ENCODE results near the gene BPIFB6.

The BPIFB6 gene

GRCh38 chr20:33031531-33031930 lies at the start of gene BPIFB6:
TSS of gene BPIFB6 (plus strand) at chr20:33031648. CDS start at chr20:33031648, 0 bp downstream.
- H3K27me3 ChIP-seq (replicated peaks; ENCODE audit: insufficient read depth, low read length), result peaks cover 43% of the 10 kb centered on the region

GRCh38 chr20:32982617-32983458 lies 48.6 kb upstream of the BPIFB6 start:
- Histone ChIP-seq H3K9me2 (replicated peaks; ENCODE audit: insufficient read depth, low read length) (no peaks in the 10 kb centered on the region), H3F3A (ENCODE audit: insufficient read depth, low read length) (no peaks in the 10 kb centered on the region), H3K9me3 (replicated peaks; ENCODE audit: insufficient read depth, low read length) (no peaks in the 10 kb centered on the region), H4K20me1 (ENCODE audit: insufficient read depth, low read length) (no peaks in the 10 kb centered on the region), H3K27me3 (replicated peaks; ENCODE audit: insufficient read depth, low read length) (peaks cover 11% of the 10 kb centered on the region; the same call in 1 of the 2 replicates), H3K79me2 (ENCODE audit: low read length) (no peaks in the 10 kb centered on the region), H3K4me3 (ENCODE audit: low read length) (no peak overlapping the region), H3K36me3 (replicated peaks; ENCODE audit: insufficient read depth, low read length) (no peaks in the 10 kb centered on the region), H2AFZ (ENCODE audit: low read length) (no peak overlapping the region), H3K4me1 (ENCODE audit: low read length) (no peaks in the 10 kb centered on the region), H3K9ac (ENCODE audit: low read length) (no peak overlapping the region), H3K27ac (ENCODE audit: low read length) (no peak overlapping the region), H3K4me2 (ENCODE audit: low read depth, low read length) (no peak overlapping the region)
- no peak for TF ChIP-seq EZH2 (optimal IDR thresholded peaks at IDR 0.05; ENCODE audit: low read depth, low read length)
- TF ChIP-seq EZH2phosphoT487 (IDR thresholded peaks at IDR 0.05; ENCODE audit: low read length), result no peak
- TF ChIP-seq CTCF (IDR thresholded peaks at IDR 0.05; ENCODE audit: low read length), result no peak
- no peak for DNase-seq

More at GRCh38 chr20:33031531-33031930, at the start of gene BPIFB6:
- TF ChIP-seq EZH2phosphoT487 (IDR thresholded peaks at IDR 0.05; ENCODE audit: low read length), result no peak
- TF ChIP-seq CTCF (IDR thresholded peaks at IDR 0.05; ENCODE audit: low read length), result no peak
- TF ChIP-seq EZH2 (optimal IDR thresholded peaks at IDR 0.05; ENCODE audit: low read depth, low read length), result no peak
- H3K36me3 ChIP-seq (replicated peaks; ENCODE audit: insufficient read depth, low read length), result no peaks in the 10 kb centered on the region
- H3K9ac ChIP-seq (ENCODE audit: low read length), result no peak within 1 kb of the TSS
- H3K79me2 ChIP-seq (ENCODE audit: low read length), result no peaks in the 10 kb centered on the region
- DNase-seq, result no peak
- H4K20me1 ChIP-seq (ENCODE audit: insufficient read depth, low read length), result no peaks in the 10 kb centered on the region
- no peak within 1 kb of the TSS for H3K4me3 ChIP-seq (ENCODE audit: low read length)
- no peaks in the 10 kb centered on the region for H3K9me2 ChIP-seq (replicated peaks; ENCODE audit: insufficient read depth, low read length)
- no peaks in the 10 kb centered on the region for H3K9me3 ChIP-seq (replicated peaks; ENCODE audit: insufficient read depth, low read length)
- no peaks in the 10 kb centered on the region for H3K4me1 ChIP-seq (ENCODE audit: low read length)
- H3K27ac ChIP-seq (ENCODE audit: low read length), result no peak within 1 kb of the TSS
- H3K4me2 ChIP-seq (ENCODE audit: low read depth, low read length), result no peak within 1 kb of the TSS
- no peak within 1 kb of the TSS for H2AFZ ChIP-seq (ENCODE audit: low read length)
- H3F3A ChIP-seq (ENCODE audit: insufficient read depth, low read length), result no peaks in the 10 kb centered on the region

- no peak overlapping the region for H2AFZ ChIP-seq (ENCODE audit: low read length)
- peaks cover 11% of the 10 kb centered on the region; the same call in 1 of the 2 replicates for H3K27me3 ChIP-seq (replicated peaks; ENCODE audit: insufficient read depth, low read length)
- H4K20me1 ChIP-seq (ENCODE audit: insufficient read depth, low read length), result no peaks in the 10 kb centered on the region
- H3K4me1 ChIP-seq (ENCODE audit: low read length), result no peaks in the 10 kb centered on the region
- TF ChIP-seq EZH2phosphoT487 (IDR thresholded peaks at IDR 0.05; ENCODE audit: low read length), result no peak
- no peak for TF ChIP-seq EZH2 (optimal IDR thresholded peaks at IDR 0.05; ENCODE audit: low read depth, low read length)
- no peak for TF ChIP-seq CTCF (IDR thresholded peaks at IDR 0.05; ENCODE audit: low read length)
- no peaks in the 10 kb centered on the region for H3F3A ChIP-seq (ENCODE audit: insufficient read depth, low read length)
- H3K9me3 ChIP-seq (replicated peaks; ENCODE audit: insufficient read depth, low read length), result no peaks in the 10 kb centered on the region
- no peaks in the 10 kb centered on the region for H3K9me2 ChIP-seq (replicated peaks; ENCODE audit: insufficient read depth, low read length)
- H3K79me2 ChIP-seq (ENCODE audit: low read length), result no peaks in the 10 kb centered on the region
- no peak overlapping the region for H3K9ac ChIP-seq (ENCODE audit: low read length)
- H3K27ac ChIP-seq (ENCODE audit: low read length), result no peak overlapping the region
- no peak for DNase-seq
- H3K4me2 ChIP-seq (ENCODE audit: low read depth, low read length), result no peak overlapping the region
- H3K4me3 ChIP-seq (ENCODE audit: low read length), result no peak overlapping the region
- H3K36me3 ChIP-seq (replicated peaks; ENCODE audit: insufficient read depth, low read length), result no peaks in the 10 kb centered on the region
These were observed 47.9 kb upstream of the BPIFB6 start for GRCh38 chr20:32983459-32984112.

All from MM.1S (cell line).